Activated CD8-positive, alpha-beta memory T cell treated with anti-CD3 and anti-CD28 coated beads, Interleukin-2, amount 50 U/mL, for 4 hours (primary cell): Measurements from ENCODE around the gene S100A13.
A peak's percentile ranks its signal among the peaks of the same experiment; 100 is the strongest.
"Not testable (repeated sequence)": the region's sequence is repeated elsewhere in the genome, so short reads cannot be mapped to it uniquely, and the experiment has no call there.

Experiments used
- DNase-seq: peaks from one replicate; pipeline ENCODE4 v3.0.0-alpha.2; 2020

The S100A13 gene

GRCh38 chr1:153599847-153600246 lies 27.5 kb downstream of the S100A13 start:
- no peak for DNase-seq

- no peak for DNase-seq
These were observed 28.8 kb downstream of the S100A13 start for GRCh38 chr1:153598309-153599172.

DNA sequence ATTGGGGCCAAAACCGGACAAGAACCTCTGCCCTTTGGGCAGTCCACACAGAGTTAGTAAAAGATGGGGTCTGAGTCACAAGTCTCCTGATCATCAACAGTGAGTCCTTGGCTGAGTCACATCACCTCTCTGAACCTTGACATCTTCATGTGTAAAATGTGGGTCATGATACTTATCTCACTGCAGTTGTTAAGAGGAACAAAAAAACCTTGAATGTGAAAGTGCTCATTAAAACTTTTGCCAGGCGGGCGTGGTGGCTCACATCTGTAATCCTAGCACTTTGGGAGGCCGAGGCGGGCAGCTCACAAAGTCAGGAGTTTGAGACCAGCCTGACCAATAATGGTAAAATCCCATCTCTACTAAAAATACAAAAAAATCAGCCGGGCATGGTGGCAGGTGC lies 30.1 kb downstream of the S100A13 start:
- no peak for DNase-seq

DNA sequence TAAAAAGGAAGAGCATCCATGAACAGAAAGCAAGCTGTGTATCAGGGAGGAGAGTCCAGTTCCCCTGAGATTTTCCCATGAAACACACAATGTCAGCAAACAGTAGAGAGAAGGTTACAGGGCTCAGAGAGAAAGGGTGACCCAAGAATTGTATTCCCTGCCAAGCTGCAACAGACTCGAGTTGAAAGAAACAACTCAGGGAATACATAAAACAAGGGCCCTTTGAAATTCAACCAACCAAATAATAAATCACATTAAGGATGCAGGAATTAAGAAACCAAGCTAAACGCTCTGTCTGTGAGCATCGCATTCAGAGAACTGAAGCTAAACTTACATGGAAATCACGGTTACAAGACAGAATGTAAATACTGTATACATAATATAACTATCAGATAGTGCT lies 34.6 kb downstream of the S100A13 start:
- DNase-seq, result no peak

- no peak for DNase-seq
These were observed 38.8 kb downstream of the S100A13 start for GRCh38 chr1:153588482-153588881.

DNA sequence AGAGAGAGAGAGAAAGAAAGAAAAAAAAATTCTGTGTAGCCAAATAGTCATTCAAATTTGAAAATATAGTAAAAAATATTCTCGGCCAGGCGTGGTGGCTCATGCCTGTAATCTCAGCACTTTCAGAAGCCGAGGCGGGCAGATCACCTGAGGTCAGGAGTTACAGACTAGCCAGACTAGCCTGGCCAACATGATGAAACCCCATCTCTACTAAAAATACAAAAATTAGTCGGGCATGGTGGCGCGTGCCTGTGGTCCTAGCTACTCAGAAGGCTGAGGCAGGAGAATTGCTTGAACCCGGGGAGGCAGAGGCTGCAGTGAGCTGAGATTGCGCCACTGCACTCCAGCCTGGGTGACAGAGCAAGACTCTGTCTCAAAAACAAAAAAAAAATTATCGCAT lies 39.3 kb downstream of the S100A13 start:
- not testable (repeated sequence) for DNase-seq

DNA sequence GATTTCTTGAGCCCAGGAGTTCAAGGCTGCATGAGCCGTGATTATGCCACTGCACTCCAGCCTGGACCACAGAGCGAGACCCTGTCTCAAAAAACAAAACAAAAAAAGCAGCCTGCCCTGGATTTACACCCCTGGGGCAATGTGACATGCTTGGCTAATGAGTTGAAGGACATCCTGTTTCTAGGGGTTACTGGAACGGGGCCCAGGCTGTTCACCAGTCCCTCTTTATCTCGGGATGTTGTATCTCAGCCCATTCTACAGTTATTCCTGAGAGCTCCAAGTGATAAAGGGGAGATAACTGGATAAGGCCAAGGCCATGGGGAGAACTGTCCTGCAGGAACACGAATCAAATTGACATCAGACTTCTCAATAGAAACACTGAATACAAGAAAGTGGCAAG lies 40.0 kb downstream of the S100A13 start:
- no peak for DNase-seq

DNA sequence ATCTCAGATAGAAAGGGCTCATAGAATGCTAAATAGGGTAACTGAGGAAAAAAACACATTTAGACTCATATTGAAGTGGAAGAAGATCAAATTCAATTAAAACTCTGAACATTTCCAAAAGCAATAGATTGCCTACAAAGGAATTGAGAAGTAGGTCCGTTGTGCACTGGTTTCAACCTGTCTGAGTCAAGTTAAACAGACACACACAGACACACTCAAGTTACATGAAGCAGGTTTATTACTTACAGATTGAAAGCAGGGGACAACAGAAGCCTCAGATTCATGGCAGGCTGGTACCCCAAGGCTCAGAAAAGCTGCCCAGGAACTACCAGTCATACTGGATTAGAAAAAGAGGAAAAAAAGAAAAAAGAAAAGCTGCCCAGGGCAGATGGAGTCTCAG lies 41.0 kb downstream of the S100A13 start:
- DNase-seq, result no peak

DNA sequence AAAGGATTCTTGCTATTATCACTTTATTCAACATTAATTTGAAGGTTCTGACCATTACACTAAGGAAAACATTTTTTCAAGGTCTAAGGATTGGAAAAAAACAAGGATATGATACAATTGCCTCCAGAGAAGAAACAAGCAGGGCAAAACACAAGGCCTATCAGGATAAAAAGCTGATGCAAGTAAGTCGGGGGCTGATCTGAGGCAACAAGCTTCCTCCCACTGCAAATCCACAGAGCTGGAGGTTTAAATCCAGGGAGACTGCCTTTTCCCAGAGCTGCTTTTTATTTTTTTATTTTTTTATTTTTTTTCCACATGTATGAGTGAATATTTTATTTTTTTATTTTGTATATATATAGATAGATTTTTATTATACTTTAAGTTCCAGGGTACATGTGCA lies 42.3 kb downstream of the S100A13 start:
- DNase-seq, result no peak

DNA sequence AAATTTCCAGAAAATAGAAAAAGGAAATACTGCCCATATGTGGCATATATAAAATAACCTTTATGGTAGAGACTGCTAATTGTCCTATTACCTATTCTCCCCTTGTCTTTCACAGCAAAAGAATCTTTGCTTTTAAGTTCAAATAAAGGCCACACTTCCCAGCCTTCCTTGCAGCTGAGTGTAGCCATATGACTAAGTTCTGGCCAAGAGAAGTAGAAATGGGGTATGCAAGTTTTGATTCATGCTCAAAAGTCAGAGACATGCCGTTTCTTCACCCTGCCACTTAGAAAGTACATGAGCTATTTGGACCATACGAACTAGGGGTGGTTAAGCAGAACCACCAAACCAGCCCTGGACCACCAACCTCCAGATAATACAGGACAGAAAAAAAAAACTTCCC lies 43.3 kb downstream of the S100A13 start:
- DNase-seq, result no peak

- not testable (repeated sequence) for DNase-seq
These were observed 43.8 kb downstream of the S100A13 start for GRCh38 chr1:153583514-153583913.

DNA sequence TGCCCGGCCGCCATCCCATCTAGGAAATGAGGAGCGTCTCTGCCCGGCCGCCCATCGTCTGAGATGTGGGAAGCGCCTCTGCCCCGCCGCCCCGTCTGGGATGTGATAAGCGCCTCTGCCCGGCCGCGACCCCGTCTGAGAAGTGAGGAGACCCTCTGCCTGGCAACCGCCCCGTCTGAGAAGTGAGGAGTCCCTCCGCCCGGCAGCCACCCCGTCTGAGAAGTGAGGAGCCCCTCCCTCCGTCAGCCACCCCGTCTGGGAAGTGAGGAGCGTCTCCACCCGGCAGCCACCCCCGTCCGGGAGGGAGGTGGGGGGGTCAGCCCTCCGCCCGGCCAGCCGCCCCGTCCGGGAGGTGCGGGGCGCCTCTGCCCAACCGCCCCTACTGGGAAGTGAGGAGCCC lies 44.5 kb downstream of the S100A13 start:
- DNase-seq, result not testable (repeated sequence)

- no peak for DNase-seq
These were observed 48.4 kb downstream of the S100A13 start for GRCh38 chr1:153578936-153579335.

DNA sequence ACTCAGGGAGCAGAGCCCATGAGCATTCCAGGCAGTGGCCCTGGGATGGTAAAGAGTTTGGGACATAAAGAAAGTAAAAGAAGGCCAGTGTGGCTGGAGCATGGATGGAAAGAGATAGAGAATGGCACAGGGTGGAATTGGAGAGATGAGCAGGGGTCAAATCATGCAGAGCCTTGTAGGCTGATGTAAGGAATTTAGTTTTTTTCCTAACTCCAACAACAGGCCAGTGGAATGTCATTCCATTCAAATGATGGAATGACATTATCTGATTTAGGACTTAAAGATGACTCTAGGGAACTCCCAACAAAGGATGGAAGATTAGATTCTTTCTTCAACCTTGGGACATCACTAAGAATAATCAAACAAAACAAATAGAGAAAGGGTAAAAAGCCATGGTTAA lies 48.8 kb downstream of the S100A13 start:
- no peak for DNase-seq

DNA sequence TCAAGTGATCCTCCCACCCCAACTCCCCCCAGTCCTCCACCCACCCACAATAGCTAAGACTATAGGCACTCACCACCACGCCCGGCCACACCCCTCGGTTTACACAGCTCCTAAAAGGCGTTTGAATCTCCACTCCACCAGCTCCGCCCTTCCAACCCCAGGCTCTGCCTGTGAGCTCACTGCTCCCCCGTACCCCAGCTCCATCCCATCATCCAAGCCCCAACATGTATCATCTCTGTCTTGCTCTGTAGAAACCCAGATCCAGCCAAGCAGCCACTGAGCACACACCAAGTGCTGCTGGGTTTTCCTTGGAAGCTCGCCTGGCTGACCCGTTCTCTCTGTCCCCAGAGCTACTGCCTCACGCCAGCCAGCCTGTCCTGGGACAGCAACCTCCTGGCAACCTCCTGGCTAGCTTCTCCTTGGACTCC lies 49.7 kb downstream of the S100A13 start:
- no peak for DNase-seq

DNA sequence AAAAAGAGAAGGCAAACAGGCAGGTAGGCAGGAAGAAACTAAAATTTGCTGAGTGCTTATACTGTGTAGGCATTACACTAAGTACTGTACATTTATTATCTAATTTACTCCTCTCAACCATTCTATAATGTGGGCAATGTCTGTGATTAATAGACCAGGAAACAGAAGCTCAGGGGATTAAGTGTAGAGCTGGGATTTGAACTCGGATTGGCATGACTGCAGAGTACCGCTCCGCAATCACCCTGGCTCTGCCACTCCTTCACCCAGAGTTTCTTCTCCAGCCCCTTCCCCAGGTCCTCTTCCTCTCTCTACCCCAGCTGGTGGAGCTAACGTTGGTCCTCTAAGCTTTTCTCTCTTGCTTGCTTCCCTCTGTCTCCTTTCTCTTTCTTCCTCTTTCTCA lies 50.2 kb downstream of the S100A13 start:
- DNase-seq, result no peak

DNA sequence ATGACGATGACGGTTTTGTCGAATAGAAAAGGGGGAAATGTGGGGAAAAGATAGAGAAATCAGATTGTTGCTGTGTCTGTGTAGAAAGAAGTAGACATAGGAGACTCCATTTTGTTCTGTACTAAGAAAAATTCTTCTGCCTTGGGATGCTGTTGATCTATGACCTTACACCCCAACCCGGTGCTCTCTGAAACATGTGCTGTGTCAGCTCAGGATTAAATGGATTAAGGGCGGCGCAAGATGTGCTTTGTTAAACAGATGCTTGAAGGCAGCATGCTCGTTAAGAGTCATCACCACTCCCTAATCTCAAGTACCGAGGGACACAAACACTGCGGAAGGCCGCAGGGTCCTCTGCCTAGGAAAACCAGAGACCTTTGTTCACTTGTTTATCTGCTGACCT lies 51.8 kb downstream of the S100A13 start:
- DNase-seq, result not testable (repeated sequence)

GRCh38 chr1:153575081-153575491 lies 52.2 kb downstream of the S100A13 start:
- not testable (repeated sequence) for DNase-seq

GRCh38 chr1:153573351-153573750 lies 54.0 kb downstream of the S100A13 start:
- no peak for DNase-seq

GRCh38 chr1:153572569-153573015 lies 54.7 kb downstream of the S100A13 start:
- peak; percentile 36 for DNase-seq

DNA sequence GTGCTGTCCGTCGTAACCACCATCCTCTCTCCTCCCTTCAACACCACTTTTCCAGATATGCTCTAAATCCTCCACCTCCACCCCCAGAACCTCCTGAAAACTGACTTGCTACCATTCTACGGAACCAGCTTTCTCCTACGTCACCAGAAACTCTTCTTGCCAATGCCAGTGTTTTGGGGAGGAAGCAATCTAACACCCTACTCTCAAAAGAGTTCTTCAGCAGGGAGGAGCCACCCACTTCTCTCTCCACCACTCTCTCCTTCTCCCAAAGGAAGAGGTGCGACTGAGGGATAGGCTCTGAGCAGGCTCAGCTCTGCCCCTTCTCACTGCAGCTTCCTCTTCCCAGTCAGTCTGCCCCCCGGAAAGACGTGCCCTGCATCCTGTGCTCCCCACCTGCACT lies 55.6 kb downstream of the S100A13 start:
- no peak for DNase-seq

GRCh38 chr1:153570874-153571273 lies 56.4 kb downstream of the S100A13 start:
- DNase-seq, result no peak

DNA sequence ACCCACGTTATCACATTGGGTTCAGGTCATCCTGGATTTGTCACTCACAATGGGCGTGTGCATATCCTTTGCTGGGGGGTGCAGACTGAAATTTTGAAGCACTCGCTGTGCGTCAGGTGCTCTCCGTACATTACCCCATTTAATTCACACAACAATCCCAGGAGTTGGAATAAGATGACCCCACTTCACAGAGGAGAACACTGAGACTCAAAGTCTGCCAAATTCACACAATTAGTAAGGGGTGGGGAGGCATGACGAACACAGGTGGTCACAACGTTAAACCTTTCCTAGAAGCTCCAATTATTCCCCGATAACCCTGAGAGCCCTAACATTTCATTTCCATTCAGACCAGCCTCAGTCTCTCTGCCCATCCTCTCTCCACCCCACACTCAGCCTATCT lies 57.8 kb downstream of the S100A13 start:
- DNase-seq, result no peak
